PFSK-1 (cell line): ENCODE data around the gene IL4R.

ENCODE experiments used
- FOXP2 ChIP-seq: optimal IDR thresholded peaks from 2 replicates; pipeline ENCODE3; 2011; ENCODE audit warnings: borderline replicate concordance, control low read depth, inconsistent platforms; ENCODE audit not compliant: insufficient read depth; ENCODE audit errors: extremely low read length, extremely low read depth
- POLR2AphosphoS5 ChIP-seq: IDR thresholded peaks from 2 replicates; pipeline ENCODE4 v1.6.1; 2012; ENCODE audit warnings: low read depth, mild to moderate bottlenecking, control low read depth, low read length, moderate library complexity
- REST ChIP-seq, 2 experiments: IDR thresholded peaks; 2 replicates each; pipeline versions ENCODE4 v1.6.1 to v1.8.0; 2011 to 2012; ENCODE audit warnings: low read depth in 2 of 2, low read length in 2 of 2, control low read depth in 1 of 2, inconsistent platforms in 1 of 2, mild to moderate bottlenecking in 1 of 2, moderate library complexity in 1 of 2; ENCODE audit not compliant: insufficient read depth in 1 of 2
- SIN3A ChIP-seq: IDR thresholded peaks from 2 replicates; pipeline ENCODE4 v1.6.1; 2012; ENCODE audit warnings: mild to moderate bottlenecking, low read length, moderate library complexity, borderline replicate concordance; ENCODE audit not compliant: insufficient read depth
- TAF1 ChIP-seq: IDR thresholded peaks from 2 replicates; pipeline ENCODE4 v1.6.1; 2012; ENCODE audit warnings: low read length, control low read depth, borderline replicate concordance; ENCODE audit not compliant: insufficient read depth

Gene IL4R

GRCh38 chr16:27290562-27290961 lies 23.2 kb upstream of the IL4R start:
- TF ChIP-seq POLR2AphosphoS5 (no peak), FOXP2 (no peak), TAF1 (no peak), REST (IDR thresholded peaks at IDR 0.05; ENCODE audit: insufficient read depth in 1 of 2, low read depth in 2 of 2, low read length in 2 of 2) (no peak), SIN3A (no peak)

- no peak for TF ChIP-seq SIN3A
- no peak for TF ChIP-seq TAF1
- no peak for TF ChIP-seq POLR2AphosphoS5
- TF ChIP-seq FOXP2, result no peak
- TF ChIP-seq REST (IDR thresholded peaks at IDR 0.05; ENCODE audit: insufficient read depth in 1 of 2, low read depth in 2 of 2, low read length in 2 of 2), result no peak
These were observed 22.7 kb upstream of the IL4R start for GRCh38 chr16:27291106-27291505.

GRCh38 chr16:27291722-27292240 lies 22.0 kb upstream of the IL4R start:
- TF ChIP-seq REST (IDR thresholded peaks at IDR 0.05; ENCODE audit: insufficient read depth in 1 of 2, low read depth in 2 of 2, low read length in 2 of 2) (no peak), TAF1 (no peak), FOXP2 (no peak), POLR2AphosphoS5 (no peak), SIN3A (no peak)

GRCh38 chr16:27293343-27293742 lies 20.4 kb upstream of the IL4R start:
- TF ChIP-seq SIN3A (no peak), REST (IDR thresholded peaks at IDR 0.05; ENCODE audit: insufficient read depth in 1 of 2, low read depth in 2 of 2, low read length in 2 of 2) (no peak), FOXP2 (no peak), POLR2AphosphoS5 (no peak), TAF1 (no peak)

GRCh38 chr16:27298132-27298531 lies 15.6 kb upstream of the IL4R start:
- TF ChIP-seq SIN3A, result no peak
- TF ChIP-seq REST (IDR thresholded peaks at IDR 0.05; ENCODE audit: insufficient read depth in 1 of 2, low read depth in 2 of 2, low read length in 2 of 2), result no peak
- TF ChIP-seq FOXP2, result no peak
- no peak for TF ChIP-seq TAF1
- TF ChIP-seq POLR2AphosphoS5, result no peak
